Measurements from ENCODE around the gene MTHFSD. TPM values are rescaled to one million over a fixed set of nuclear protein-coding genes. Genes with fewer than 3 reads are reported as not detected.

MTHFSD gene, protein sequence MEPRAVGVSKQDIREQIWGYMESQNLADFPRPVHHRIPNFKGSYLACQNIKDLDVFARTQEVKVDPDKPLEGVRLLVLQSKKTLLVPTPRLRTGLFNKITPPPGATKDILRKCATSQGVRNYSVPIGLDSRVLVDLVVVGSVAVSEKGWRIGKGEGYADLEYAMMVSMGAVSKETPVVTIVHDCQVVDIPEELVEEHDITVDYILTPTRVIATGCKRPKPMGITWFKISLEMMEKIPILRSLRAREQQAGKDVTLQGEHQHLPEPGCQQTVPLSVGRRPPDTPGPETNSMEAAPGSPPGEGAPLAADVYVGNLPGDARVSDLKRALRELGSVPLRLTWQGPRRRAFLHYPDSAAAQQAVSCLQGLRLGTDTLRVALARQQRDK
- 10 to 100 TPM in 8 of 9 donors, 1 to 10 TPM in 1; 7.6 to 22.2 (median 17.1) TPM for total RNA-seq
- polyA plus RNA-seq, result 10 to 100 TPM; 12.5 to 20.8 (median 18.2) TPM
- long read RNA-seq, donor 1, transcript MTHFSD-219 (1 exons, 3,623 nt), result major isoform, 10 of 13 reads
- long read RNA-seq, donor 1, partial matches to known transcripts, result 0 of 13 reads
- long read RNA-seq, donor 1, other reads (novel, unspliced or antisense), result 0 of 13 reads
- long read RNA-seq, donor 2, transcript MTHFSD-219 (1 exons, 3,623 nt), result major isoform, 5 of 5 reads
- long read RNA-seq, donor 2, partial matches to known transcripts, result 0 of 5 reads
- long read RNA-seq, donor 2, other reads (novel, unspliced or antisense), result 0 of 5 reads
- long read RNA-seq, donor 3, partial matches to known transcripts, result 0 of 4 reads
- long read RNA-seq, donor 3, other reads (novel, unspliced or antisense), result 0 of 4 reads
- long read RNA-seq, donor 4, partial matches to known transcripts, result 0 of 7 reads
- long read RNA-seq, donor 4, other reads (novel, unspliced or antisense), result 1 of 7 reads
- long read RNA-seq, donor 5, transcript MTHFSD-220 (8 exons, 1,207 nt), result minor isoform, 6 of 29 reads
- long read RNA-seq, donor 5, transcript MTHFSD-202 (8 exons, 1,210 nt), result major isoform, 8 of 29 reads
- long read RNA-seq, donor 5, partial matches to known transcripts, result 2 of 29 reads
- long read RNA-seq, donor 5, other reads (novel, unspliced or antisense), result 5 of 29 reads
- long read RNA-seq, donor 6, partial matches to known transcripts, result 0 of 8 reads
- long read RNA-seq, donor 6, other reads (novel, unspliced or antisense), result 2 of 8 reads
- long read RNA-seq, donor 7, partial matches to known transcripts, result 0 of 4 reads
- long read RNA-seq, donor 7, other reads (novel, unspliced or antisense), result 0 of 4 reads
- long read RNA-seq, donor 8, transcript MTHFSD-219 (1 exons, 3,623 nt), result major isoform, 6 of 8 reads
- long read RNA-seq, donor 8, partial matches to known transcripts, result 0 of 8 reads
- long read RNA-seq, donor 8, other reads (novel, unspliced or antisense), result 0 of 8 reads
- long read RNA-seq, donor 9, transcript MTHFSD-219 (1 exons, 3,623 nt), result major isoform, 8 of 10 reads
- long read RNA-seq, donor 9, partial matches to known transcripts, result 0 of 10 reads
- long read RNA-seq, donor 9, other reads (novel, unspliced or antisense), result 0 of 10 reads
- long read RNA-seq, donor 10, transcript MTHFSD-219 (1 exons, 3,623 nt), result major isoform, 5 of 5 reads
- long read RNA-seq, donor 10, partial matches to known transcripts, result 0 of 5 reads
- long read RNA-seq, donor 10, other reads (novel, unspliced or antisense), result 0 of 5 reads

DNA sequence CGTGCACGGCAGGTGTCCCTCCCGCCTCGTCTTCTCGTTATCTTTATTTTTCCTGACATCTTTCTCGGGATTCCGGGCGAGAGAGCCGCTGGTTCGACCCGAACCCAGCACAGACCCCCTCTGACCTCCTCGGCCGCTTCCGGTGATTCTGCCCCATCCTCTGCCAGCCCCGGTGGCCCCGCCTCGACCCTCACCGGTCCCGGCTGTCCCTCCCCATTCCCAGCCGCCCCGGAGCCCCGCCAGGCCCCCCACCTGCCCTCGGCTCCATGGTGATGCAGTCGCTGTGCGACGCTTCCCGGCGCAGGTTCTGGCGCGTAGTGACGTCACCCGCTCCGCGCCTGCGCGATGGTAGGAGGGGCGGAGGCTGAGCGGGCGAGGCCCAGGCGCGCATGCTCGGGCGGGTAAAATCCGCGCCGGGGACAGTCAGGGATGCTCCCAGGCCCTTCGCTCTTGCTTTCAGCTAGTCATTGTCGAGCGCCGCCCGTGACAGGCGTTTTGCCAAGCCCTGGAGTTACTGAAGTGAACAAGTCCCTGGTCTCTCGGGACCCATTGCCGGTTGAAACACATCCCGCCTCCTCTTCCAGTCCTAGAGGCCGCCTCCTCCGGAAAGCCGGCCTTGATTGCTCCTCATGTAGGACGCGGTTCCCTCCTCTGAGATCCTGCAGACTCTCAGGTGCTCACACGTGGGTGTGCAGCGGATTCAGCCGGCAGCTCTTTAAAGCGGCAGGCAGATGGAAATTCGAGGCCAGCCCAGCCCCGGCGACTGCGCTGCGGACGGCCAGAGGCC is at the start of gene MTHFSD:
Gene MTHFSD (minus strand): TSS at position 319 of the 787 bp plus-strand sequence. CDS start 51 bp downstream, at position 268.
- intact Hi-C loops (cut with DNase I), result no loop called here
- 0 to 4% (median 2%) methylated on average over 21 to 70 of the region's 70 CpGs for WGBS, 4 donors
- peak within 1 kb of the TSS; percentile 68 to 94 (median 90) for H3K4me3 ChIP-seq

DNA sequence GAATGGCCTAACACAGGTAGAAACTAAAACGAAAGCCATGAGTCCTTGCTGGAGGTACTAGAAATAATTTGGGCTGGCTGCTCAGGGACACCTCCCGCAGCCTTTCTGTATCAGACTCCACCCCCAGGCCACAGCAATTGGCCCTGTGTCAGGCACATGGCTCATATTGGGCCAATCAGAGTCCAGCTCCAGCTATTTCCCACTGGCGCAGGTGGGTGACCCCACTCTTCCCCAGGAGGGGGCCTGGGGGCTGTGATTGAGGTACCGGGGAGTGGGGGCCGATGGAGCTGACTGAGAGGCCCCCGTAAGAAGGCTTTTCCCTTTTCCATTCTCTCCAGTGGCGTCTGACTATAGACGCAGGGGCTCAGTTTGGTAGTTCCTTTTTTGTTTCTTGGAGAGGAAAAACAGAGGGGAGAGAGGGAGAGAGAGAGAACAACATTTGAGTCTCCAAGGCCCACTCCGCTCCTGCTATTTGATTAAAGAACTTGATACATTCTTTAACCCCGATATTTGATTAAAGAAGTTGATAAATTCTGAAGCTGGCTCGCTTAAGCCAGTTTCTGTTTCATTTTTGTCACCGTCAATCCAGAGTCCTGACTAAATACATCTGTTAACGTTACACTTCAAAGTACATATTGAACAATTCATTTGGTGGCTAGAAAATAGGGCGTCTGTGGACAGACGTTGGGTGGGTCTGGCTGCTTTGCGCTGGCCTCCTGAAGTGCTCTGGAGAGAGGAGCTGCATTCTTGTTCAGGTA is 49.6 kb upstream of the MTHFSD start:
- H3K27ac ChIP-seq, result no peak overlapping the region
- H3K9me3 ChIP-seq (replicated peaks in 1 of 3), result no peaks in the 10 kb centered on the region
- peak overlapping the region in 1 of 4 donors; percentile 36 for H3K4me3 ChIP-seq

More for the DNA sequence above, at the start of gene MTHFSD:
- TF ChIP-seq, protein P1, sequence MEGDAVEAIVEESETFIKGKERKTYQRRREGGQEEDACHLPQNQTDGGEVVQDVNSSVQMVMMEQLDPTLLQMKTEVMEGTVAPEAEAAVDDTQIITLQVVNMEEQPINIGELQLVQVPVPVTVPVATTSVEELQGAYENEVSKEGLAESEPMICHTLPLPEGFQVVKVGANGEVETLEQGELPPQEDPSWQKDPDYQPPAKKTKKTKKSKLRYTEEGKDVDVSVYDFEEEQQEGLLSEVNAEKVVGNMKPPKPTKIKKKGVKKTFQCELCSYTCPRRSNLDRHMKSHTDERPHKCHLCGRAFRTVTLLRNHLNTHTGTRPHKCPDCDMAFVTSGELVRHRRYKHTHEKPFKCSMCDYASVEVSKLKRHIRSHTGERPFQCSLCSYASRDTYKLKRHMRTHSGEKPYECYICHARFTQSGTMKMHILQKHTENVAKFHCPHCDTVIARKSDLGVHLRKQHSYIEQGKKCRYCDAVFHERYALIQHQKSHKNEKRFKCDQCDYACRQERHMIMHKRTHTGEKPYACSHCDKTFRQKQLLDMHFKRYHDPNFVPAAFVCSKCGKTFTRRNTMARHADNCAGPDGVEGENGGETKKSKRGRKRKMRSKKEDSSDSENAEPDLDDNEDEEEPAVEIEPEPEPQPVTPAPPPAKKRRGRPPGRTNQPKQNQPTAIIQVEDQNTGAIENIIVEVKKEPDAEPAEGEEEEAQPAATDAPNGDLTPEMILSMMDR (IDR thresholded peaks at IDR 0.05), result no peak
- peak; percentile 63 to 72 for TF ChIP-seq POLR2A (IDR thresholded peaks at IDR 0.05)
- peak; percentile 91 to 96 (median 94) for DNase-seq
- H3K36me3 ChIP-seq (replicated peaks in 1 of 2), result no peaks in the 10 kb centered on the region
- no peaks in the 10 kb centered on the region for H3K9me3 ChIP-seq (replicated peaks in 1 of 3)
- peaks cover 3% of the 10 kb centered on the region for H3K27me3 ChIP-seq
- H3K4me1 ChIP-seq (replicated peaks in 1 of 2), result peaks cover 7 to 11% of the 10 kb centered on the region in 2 donors
- H3K27ac ChIP-seq, result peak within 1 kb of the TSS in 4 of 5 donors; percentile 64 to 90 (median 85)

More for the DNA sequence above, 49.6 kb upstream of the MTHFSD start:
- Histone ChIP-seq H3K4me1 (replicated peaks in 1 of 2) (no peaks in the 10 kb centered on the region), H3K27me3 (peaks cover 3% of the 10 kb centered on the region), H3K36me3 (replicated peaks in 1 of 2) (no peaks in the 10 kb centered on the region)
- 65 to 75% (median 70%) methylated on average over 15 to 16 of the region's 16 CpGs for WGBS, 4 donors
- intact Hi-C loops (cut with DNase I), result no loop called here
- peak in 1 of 7 donors; percentile 42 for DNase-seq
- TF ChIP-seq, protein P1 (IDR thresholded peaks at IDR 0.05), result no peak
- TF ChIP-seq POLR2A (IDR thresholded peaks at IDR 0.05), result no peak
